WERI-Rb-1 (cell line): ENCODE measurements around the gene PARL.

Source experiments
- DNase-seq: peaks from one replicate; pipeline ENCODE4 v3.0.0-alpha.2; 2020
- H3K27ac ChIP-seq: fragments of 250-450 bp; sonication (Bioruptor Pico); 2 replicates; pipeline ENCODE4 v1.5.1; 2020; ENCODE audit warnings: mild to moderate bottlenecking, moderate library complexity
- H3K27me3 ChIP-seq: fragments of 250-450 bp; sonication (Bioruptor Pico); 2 replicates; pipeline ENCODE4 v1.5.1; 2021; ENCODE audit warnings: mild to moderate bottlenecking, low read depth, moderate library complexity; ENCODE audit not compliant: insufficient read depth, severe bottlenecking
- H3K36me3 ChIP-seq: fragments of 250-450 bp; sonication (Bioruptor Pico); 2 replicates; pipeline ENCODE4 v1.5.1; 2020; ENCODE audit warnings: mild to moderate bottlenecking, moderate library complexity
- H3K4me3 ChIP-seq: 2 replicates; pipeline ENCODE4 v1.5.1; 2011; ENCODE audit warnings: low read depth, mild to moderate bottlenecking, control low read depth, low read length
- H3K9me3 ChIP-seq: fragments of 250-450 bp; sonication (Bioruptor Pico); 2 replicates; pipeline ENCODE4 v1.5.1; 2021; ENCODE audit warnings: mild to moderate bottlenecking, moderate library complexity; ENCODE audit not compliant: severe bottlenecking
- CTCF ChIP-seq: IDR thresholded peaks from 2 replicates; pipeline ENCODE4 v1.5.1; 2011; ENCODE audit warnings: low read depth, mild to moderate bottlenecking, control low read depth, inconsistent platforms, low read length

PARL gene

DNA sequence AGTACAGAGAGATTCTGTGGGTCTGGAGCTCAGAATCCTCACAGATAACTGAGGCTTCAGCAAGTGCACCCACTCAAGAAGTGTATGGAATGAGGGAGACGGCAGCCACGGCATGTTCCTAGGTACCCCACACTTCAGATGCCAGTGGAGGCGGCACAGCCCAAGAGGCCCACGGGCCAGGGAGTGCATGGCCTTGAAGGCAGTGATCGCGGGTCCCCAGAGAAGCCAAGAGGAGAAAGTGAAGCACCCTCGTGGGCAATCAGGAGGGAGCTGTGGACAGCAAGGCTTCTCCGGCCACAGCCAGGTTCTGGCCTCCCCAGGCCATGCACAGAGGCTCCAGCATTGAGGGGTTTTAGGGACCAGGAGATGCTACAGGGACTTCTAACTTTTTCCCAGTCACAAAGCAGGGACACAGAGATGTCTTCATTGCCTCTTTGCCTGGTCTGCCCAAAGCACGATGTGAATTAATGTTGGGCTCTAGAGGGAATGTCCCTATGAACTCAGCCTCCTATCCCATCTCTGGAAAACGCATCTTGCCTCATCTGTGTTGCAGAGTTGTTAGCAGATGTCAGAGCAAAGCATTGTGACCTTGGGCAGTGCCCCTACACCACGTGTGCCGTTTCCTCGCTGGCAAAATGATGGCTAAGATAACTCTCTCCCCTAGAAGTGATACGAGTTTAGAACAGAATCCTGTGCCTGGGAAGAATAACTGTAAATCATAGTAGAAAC lies 56.7 kb downstream of the PARL start:
- no peak overlapping the region for H3K4me3 ChIP-seq
- no peak for TF ChIP-seq CTCF
- H3K27ac ChIP-seq, result no peak overlapping the region
- no peaks in the 10 kb centered on the region for H3K9me3 ChIP-seq
- peaks cover 6% of the 10 kb centered on the region for H3K36me3 ChIP-seq
- DNase-seq, result no peak
- no peaks in the 10 kb centered on the region for H3K27me3 ChIP-seq

- H3K27me3 ChIP-seq, result no peaks in the 10 kb centered on the region
- H3K4me3 ChIP-seq, result no peak overlapping the region
- peak; percentile 62 for DNase-seq
- H3K36me3 ChIP-seq, result no peaks in the 10 kb centered on the region; the same call in none of the 2 replicates
- H3K9me3 ChIP-seq, result no peaks in the 10 kb centered on the region
- no peak for TF ChIP-seq CTCF
- peak overlapping the region; percentile 15 for H3K27ac ChIP-seq
Measured at GRCh38 chr3:183826448-183827250, 58.0 kb downstream of the PARL start.

DNA sequence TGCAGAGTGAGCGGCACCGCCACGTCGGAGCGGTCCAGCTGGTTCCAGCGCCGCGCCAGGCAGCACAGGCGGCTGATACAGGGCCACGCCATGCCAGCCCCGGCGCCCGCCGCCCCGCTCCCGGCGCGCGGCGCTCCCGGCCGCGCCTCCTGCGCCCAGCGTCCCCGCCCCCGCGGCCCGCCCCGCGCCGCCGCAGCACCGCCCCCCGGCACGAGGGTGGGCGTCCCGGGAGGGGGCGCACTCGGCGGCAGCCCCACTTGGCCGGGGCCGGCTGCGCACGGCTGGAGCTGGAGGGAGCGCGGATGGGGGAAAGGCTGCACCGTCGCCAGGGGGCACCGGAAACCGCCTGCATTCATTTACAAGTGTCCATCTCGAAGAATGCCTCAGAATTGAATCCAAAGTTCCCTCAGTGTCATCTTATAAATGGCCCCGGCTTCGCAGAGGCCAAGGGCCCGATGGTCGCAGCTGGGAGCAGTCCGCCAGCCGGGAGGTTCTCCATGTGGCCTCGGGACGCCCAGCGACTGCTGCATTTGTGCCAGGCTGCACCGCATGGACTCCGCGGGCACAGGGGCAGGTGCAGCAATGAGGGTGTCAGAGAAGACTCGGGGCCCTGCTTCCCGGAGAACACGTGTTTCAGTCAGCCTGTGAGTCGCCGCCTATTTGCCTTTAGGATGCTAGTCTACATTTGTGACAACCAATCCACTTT lies 59.1 kb downstream of the PARL start, which contains the start of gene MAP6D1:
TSS of gene MAP6D1 (minus strand) at position 122 of the 706 bp plus-strand sequence. CDS start at position 92, 30 bp downstream.
- peak; percentile 82 for DNase-seq
- Histone ChIP-seq H3K36me3 (no peaks in the 10 kb centered on the region; the same call in 1 of the 2 replicates), H3K4me3 (peak within 1 kb of the TSS; percentile 67), H3K27ac (peak within 1 kb of the TSS; percentile 36), H3K27me3 (no peaks in the 10 kb centered on the region), H3K9me3 (no peaks in the 10 kb centered on the region)
- TF ChIP-seq CTCF, result peak; percentile 60

GRCh38 chr3:183824761-183825455 lies 59.8 kb downstream of the PARL start:
- Histone ChIP-seq H3K4me3 (peak overlapping the region; percentile 67), H3K27ac (peak overlapping the region; percentile 36; the same call in 1 of the 2 replicates), H3K9me3 (no peaks in the 10 kb centered on the region), H3K27me3 (no peaks in the 10 kb centered on the region), H3K36me3 (no peaks in the 10 kb centered on the region)
- TF ChIP-seq CTCF, result no peak
- DNase-seq, result peak; percentile 22

GRCh38 chr3:183823963-183824362 lies 60.7 kb downstream of the PARL start:
- 0 out of 2 replicates have a peak, but pooled peaks have one; percentile 8 for TF ChIP-seq CTCF
- H3K36me3 ChIP-seq, result no peaks in the 10 kb centered on the region
- H3K27ac ChIP-seq, result no peak overlapping the region
- no peaks in the 10 kb centered on the region for H3K9me3 ChIP-seq
- DNase-seq, result no peak
- H3K27me3 ChIP-seq, result no peaks in the 10 kb centered on the region
- peak overlapping the region; percentile 67 for H3K4me3 ChIP-seq
